Activated T-helper 17 cell treated with anti-CD3 and anti-CD28 coated beads, Interleukin-2, amount 50 U/mL, for 72 hours (primary cell): Measurements from ENCODE around the gene GRID1. TPM values are rescaled to one million over a fixed set of nuclear protein-coding genes. Genes with fewer than 3 reads are reported as not detected.

Experiments
- ATAC-seq: fragments of 150-1000 bp; cut with Tn5 transposase; replicated peaks from 2 replicates; pipeline ENCODE4 v1.10.0; 2021; ENCODE audit warnings: mild to moderate bottlenecking, moderate library complexity
- H3K27ac Mint-ChIP-seq: one replicate; pipeline ENCODE4 v1.8.0; 2022; ENCODE audit warnings: mixed read lengths
- H3K27me3 Mint-ChIP-seq: one replicate; pipeline ENCODE4 v1.8.0; 2022; ENCODE audit warnings: mixed read lengths
- H3K36me3 Mint-ChIP-seq: one replicate; pipeline ENCODE4 v1.8.0; 2022; ENCODE audit warnings: low read depth, mild to moderate bottlenecking, mixed read lengths
- H3K4me1 Mint-ChIP-seq: one replicate; pipeline ENCODE4 v1.8.0; 2022; ENCODE audit warnings: mixed read lengths
- H3K4me3 Mint-ChIP-seq: one replicate; pipeline ENCODE4 v1.8.0; 2022; ENCODE audit warnings: mild to moderate bottlenecking, mixed read lengths
- H3K9me3 Mint-ChIP-seq: one replicate; pipeline ENCODE4 v1.8.0; 2022; ENCODE audit warnings: mixed read lengths
- total RNA-seq, 2 donors: library from RNA; stranded (reverse); gene quantifications; one replicate each; pipeline ENCODE4 v1.2.3, GENCODE V29; 2022

Gene GRID1
- total RNA-seq, 2 donors from 2014 or later = not detected

- no peak overlapping the region for H3K4me3 Mint-ChIP-seq
- no peaks in the 10 kb centered on the region for H3K36me3 Mint-ChIP-seq
- peaks cover 34% of the 10 kb centered on the region for H3K27me3 Mint-ChIP-seq
- no peak for ATAC-seq
- no peaks in the 10 kb centered on the region for H3K4me1 Mint-ChIP-seq
- H3K9me3 Mint-ChIP-seq = no peaks in the 10 kb centered on the region
- no peak overlapping the region for H3K27ac Mint-ChIP-seq
Measured at GRCh38 chr10:85891472-85891871, 475.1 kb downstream of the GRID1 start.

- ATAC-seq = no peak
- no peak overlapping the region for H3K27ac Mint-ChIP-seq
Measured at GRCh38 chr10:85888559-85888958, 478.0 kb downstream of the GRID1 start.

GRCh38 chr10:85888004-85888403, 478.6 kb downstream of the GRID1 start:
- Mint-ChIP-seq H3K27me3 (peaks cover 40% of the 10 kb centered on the region), H3K36me3 (no peaks in the 10 kb centered on the region), H3K27ac (no peak overlapping the region), H3K4me3 (no peak overlapping the region), H3K4me1 (no peaks in the 10 kb centered on the region), H3K9me3 (no peaks in the 10 kb centered on the region)
- ATAC-seq = no peak

More at GRCh38 chr10:85888559-85888958, 478.0 kb downstream of the GRID1 start:
- Mint-ChIP-seq H3K36me3 (no peaks in the 10 kb centered on the region), H3K9me3 (no peaks in the 10 kb centered on the region), H3K4me1 (no peaks in the 10 kb centered on the region), H3K4me3 (no peak overlapping the region), H3K27me3 (peaks cover 40% of the 10 kb centered on the region)

- no peaks in the 10 kb centered on the region for H3K36me3 Mint-ChIP-seq
- H3K9me3 Mint-ChIP-seq = no peaks in the 10 kb centered on the region
- no peak for ATAC-seq
- H3K4me3 Mint-ChIP-seq = no peak overlapping the region
- peaks cover 5% of the 10 kb centered on the region for H3K27me3 Mint-ChIP-seq
- no peaks in the 10 kb centered on the region for H3K4me1 Mint-ChIP-seq
- no peak overlapping the region for H3K27ac Mint-ChIP-seq
Measured at GRCh38 chr10:85874208-85874607, 492.4 kb downstream of the GRID1 start.

- H3K9me3 Mint-ChIP-seq = no peaks in the 10 kb centered on the region
- no peak overlapping the region for H3K4me3 Mint-ChIP-seq
- H3K36me3 Mint-ChIP-seq = no peaks in the 10 kb centered on the region
- ATAC-seq = no peak
- H3K4me1 Mint-ChIP-seq = no peaks in the 10 kb centered on the region
- H3K27me3 Mint-ChIP-seq = peaks cover 5% of the 10 kb centered on the region
- no peak overlapping the region for H3K27ac Mint-ChIP-seq
Measured at GRCh38 chr10:85873063-85873462, 493.5 kb downstream of the GRID1 start.

- no peak for ATAC-seq
- Mint-ChIP-seq H3K4me1 (no peaks in the 10 kb centered on the region), H3K4me3 (no peak overlapping the region), H3K27ac (no peak overlapping the region), H3K9me3 (no peaks in the 10 kb centered on the region), H3K36me3 (no peaks in the 10 kb centered on the region), H3K27me3 (peaks cover 5% of the 10 kb centered on the region)
Measured at GRCh38 chr10:85868627-85869499, 497.7 kb downstream of the GRID1 start.

- Mint-ChIP-seq H3K9me3 (no peaks in the 10 kb centered on the region), H3K4me1 (no peaks in the 10 kb centered on the region), H3K4me3 (no peak overlapping the region), H3K27ac (no peak overlapping the region), H3K36me3 (no peaks in the 10 kb centered on the region), H3K27me3 (peaks cover 15% of the 10 kb centered on the region)
- no peak for ATAC-seq
Measured at GRCh38 chr10:85864868-85865526, 501.6 kb downstream of the GRID1 start.

- Mint-ChIP-seq H3K4me3 (no peak overlapping the region), H3K27ac (no peak overlapping the region), H3K4me1 (no peaks in the 10 kb centered on the region), H3K9me3 (no peaks in the 10 kb centered on the region), H3K27me3 (peaks cover 20% of the 10 kb centered on the region), H3K36me3 (no peaks in the 10 kb centered on the region)
- ATAC-seq = no peak
Measured at GRCh38 chr10:85864173-85864549, 502.4 kb downstream of the GRID1 start.

- no peak overlapping the region for H3K4me3 Mint-ChIP-seq
- H3K9me3 Mint-ChIP-seq = no peaks in the 10 kb centered on the region
- H3K4me1 Mint-ChIP-seq = no peaks in the 10 kb centered on the region
- peaks cover 22% of the 10 kb centered on the region for H3K27me3 Mint-ChIP-seq
- H3K27ac Mint-ChIP-seq = no peak overlapping the region
- ATAC-seq = no peak
- no peaks in the 10 kb centered on the region for H3K36me3 Mint-ChIP-seq
Measured at GRCh38 chr10:85863301-85864172, 503.1 kb downstream of the GRID1 start.

GRCh38 chr10:85862771-85863170, 503.8 kb downstream of the GRID1 start:
- H3K9me3 Mint-ChIP-seq = no peaks in the 10 kb centered on the region
- H3K27me3 Mint-ChIP-seq = peaks cover 22% of the 10 kb centered on the region
- no peak overlapping the region for H3K4me3 Mint-ChIP-seq
- H3K4me1 Mint-ChIP-seq = no peaks in the 10 kb centered on the region
- no peak overlapping the region for H3K27ac Mint-ChIP-seq
- no peak for ATAC-seq
- H3K36me3 Mint-ChIP-seq = no peaks in the 10 kb centered on the region

- no peak for ATAC-seq
- no peaks in the 10 kb centered on the region for H3K36me3 Mint-ChIP-seq
- H3K27ac Mint-ChIP-seq = no peak overlapping the region
- H3K27me3 Mint-ChIP-seq = peaks cover 19% of the 10 kb centered on the region
- H3K4me3 Mint-ChIP-seq = no peak overlapping the region
- H3K9me3 Mint-ChIP-seq = no peaks in the 10 kb centered on the region
- no peaks in the 10 kb centered on the region for H3K4me1 Mint-ChIP-seq
Measured at GRCh38 chr10:85861513-85862197, 504.9 kb downstream of the GRID1 start.

- Mint-ChIP-seq H3K27ac (no peak overlapping the region), H3K27me3 (peaks cover 19% of the 10 kb centered on the region), H3K4me3 (no peak overlapping the region), H3K9me3 (no peaks in the 10 kb centered on the region), H3K36me3 (no peaks in the 10 kb centered on the region), H3K4me1 (no peaks in the 10 kb centered on the region)
- ATAC-seq = no peak
Measured at GRCh38 chr10:85859859-85860258, 506.7 kb downstream of the GRID1 start.

- no peak for ATAC-seq
- H3K36me3 Mint-ChIP-seq = no peaks in the 10 kb centered on the region
- H3K4me1 Mint-ChIP-seq = no peaks in the 10 kb centered on the region
- H3K27me3 Mint-ChIP-seq = peaks cover 18% of the 10 kb centered on the region
- H3K4me3 Mint-ChIP-seq = no peak overlapping the region
- H3K9me3 Mint-ChIP-seq = no peaks in the 10 kb centered on the region
- H3K27ac Mint-ChIP-seq = no peak overlapping the region
Measured at GRCh38 chr10:85858776-85859515, 507.6 kb downstream of the GRID1 start.
